Measurements from ENCODE around the gene PLD3.
A peak's percentile ranks its signal among the peaks of the same experiment; 100 is the strongest.

The PLD3 gene

DNA sequence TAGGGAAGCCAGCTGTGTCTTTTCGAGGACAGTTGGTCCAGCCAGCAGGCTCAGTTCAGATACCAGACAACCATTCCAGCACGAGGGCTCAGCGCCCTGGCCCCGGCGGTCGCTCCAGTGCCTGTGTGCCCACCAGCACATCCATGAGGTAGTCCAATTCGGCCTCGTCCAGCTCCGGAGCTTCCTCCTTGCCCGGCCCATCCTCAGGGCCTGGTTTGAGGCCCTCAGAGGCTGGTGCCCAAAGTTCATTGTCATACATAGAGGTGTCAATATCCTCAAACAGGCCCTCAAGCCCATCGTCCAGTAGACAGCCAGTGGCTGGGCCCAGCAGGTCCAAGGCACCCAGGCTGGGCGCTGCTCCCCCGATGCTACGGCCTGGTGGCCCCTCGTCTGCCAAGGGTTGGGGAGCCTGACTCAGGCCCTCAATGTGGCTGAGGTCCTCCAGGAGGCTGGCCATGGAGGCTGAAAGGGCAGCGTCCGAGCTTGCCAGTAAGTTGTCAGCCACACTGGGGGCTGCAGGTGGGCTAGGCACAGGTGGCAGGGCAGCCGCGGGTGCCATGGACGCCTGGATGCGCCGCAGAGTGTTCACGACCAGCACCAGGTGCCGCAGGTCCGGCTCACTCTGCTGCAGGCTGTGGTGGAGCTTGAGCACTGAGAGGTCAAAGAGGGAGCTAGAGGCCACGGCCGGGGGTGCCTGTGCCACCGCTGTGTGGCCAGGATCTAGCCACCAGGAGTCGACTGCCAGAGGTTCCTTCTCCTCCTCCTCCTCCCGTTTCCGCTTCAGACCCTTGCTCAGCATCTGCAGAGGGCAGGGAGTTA, 74.5 kb downstream of the PLD3 start:
- no peak for DNase-seq
- peaks cover 10 to 13% (median 11%) of the 10 kb centered on the region in 3 donors for H3K36me3 ChIP-seq
- intact Hi-C loops (cut with DNase I; ENCODE audit: low total_unique reads): no loop called here
- no peaks in the 10 kb centered on the region for H3K9me3 ChIP-seq
- H3K27ac ChIP-seq: peak overlapping the region; percentile 94 to 98
- H3K4me1 ChIP-seq: peaks cover 0 to 44% (median 36%) of the 10 kb centered on the region in 4 donors
- peak overlapping the region in 1 of 2 donors; percentile 79 for H3K4me3 ChIP-seq
- H3K27me3 ChIP-seq: peaks cover 0 to 3% of the 10 kb centered on the region in 2 donors
- TF ChIP-seq, protein P1, sequence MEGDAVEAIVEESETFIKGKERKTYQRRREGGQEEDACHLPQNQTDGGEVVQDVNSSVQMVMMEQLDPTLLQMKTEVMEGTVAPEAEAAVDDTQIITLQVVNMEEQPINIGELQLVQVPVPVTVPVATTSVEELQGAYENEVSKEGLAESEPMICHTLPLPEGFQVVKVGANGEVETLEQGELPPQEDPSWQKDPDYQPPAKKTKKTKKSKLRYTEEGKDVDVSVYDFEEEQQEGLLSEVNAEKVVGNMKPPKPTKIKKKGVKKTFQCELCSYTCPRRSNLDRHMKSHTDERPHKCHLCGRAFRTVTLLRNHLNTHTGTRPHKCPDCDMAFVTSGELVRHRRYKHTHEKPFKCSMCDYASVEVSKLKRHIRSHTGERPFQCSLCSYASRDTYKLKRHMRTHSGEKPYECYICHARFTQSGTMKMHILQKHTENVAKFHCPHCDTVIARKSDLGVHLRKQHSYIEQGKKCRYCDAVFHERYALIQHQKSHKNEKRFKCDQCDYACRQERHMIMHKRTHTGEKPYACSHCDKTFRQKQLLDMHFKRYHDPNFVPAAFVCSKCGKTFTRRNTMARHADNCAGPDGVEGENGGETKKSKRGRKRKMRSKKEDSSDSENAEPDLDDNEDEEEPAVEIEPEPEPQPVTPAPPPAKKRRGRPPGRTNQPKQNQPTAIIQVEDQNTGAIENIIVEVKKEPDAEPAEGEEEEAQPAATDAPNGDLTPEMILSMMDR (IDR thresholded peaks at IDR 0.05): no peak

DNA sequence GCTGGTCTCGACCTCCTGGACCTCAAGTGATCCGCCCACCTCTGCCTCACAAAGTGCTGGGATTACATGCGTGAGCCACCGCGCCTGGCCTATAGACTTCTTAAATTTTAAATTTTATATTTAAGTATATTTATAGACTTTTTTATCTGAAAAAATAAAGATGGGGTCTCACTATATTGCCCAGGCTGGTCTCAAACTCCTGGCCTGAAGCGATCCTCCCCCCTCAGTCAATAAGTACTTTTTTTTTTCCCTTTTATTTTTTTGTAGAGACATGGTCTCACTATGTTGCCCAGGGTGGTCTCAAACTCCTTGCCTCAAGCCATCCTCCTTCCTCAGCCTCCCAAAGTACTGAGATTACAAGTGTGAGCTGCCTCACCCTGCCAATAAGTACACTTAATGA, 75.4 kb downstream of the PLD3 start:
- Histone ChIP-seq H3K4me1 (peaks cover 0 to 44% (median 36%) of the 10 kb centered on the region in 4 donors), H3K9me3 (no peaks in the 10 kb centered on the region), H3K36me3 (peaks cover 10 to 13% (median 11%) of the 10 kb centered on the region in 3 donors), H3K27me3 (peaks cover 0 to 3% of the 10 kb centered on the region in 2 donors), H3K4me3 (peak overlapping the region; percentile 67 to 79), H3K27ac (peak overlapping the region; percentile 94 to 98)
- DNase-seq: no peak
- TF ChIP-seq, protein P1 (IDR thresholded peaks at IDR 0.05): no peak
- intact Hi-C loops (cut with DNase I; ENCODE audit: low total_unique reads): no loop called here

DNA sequence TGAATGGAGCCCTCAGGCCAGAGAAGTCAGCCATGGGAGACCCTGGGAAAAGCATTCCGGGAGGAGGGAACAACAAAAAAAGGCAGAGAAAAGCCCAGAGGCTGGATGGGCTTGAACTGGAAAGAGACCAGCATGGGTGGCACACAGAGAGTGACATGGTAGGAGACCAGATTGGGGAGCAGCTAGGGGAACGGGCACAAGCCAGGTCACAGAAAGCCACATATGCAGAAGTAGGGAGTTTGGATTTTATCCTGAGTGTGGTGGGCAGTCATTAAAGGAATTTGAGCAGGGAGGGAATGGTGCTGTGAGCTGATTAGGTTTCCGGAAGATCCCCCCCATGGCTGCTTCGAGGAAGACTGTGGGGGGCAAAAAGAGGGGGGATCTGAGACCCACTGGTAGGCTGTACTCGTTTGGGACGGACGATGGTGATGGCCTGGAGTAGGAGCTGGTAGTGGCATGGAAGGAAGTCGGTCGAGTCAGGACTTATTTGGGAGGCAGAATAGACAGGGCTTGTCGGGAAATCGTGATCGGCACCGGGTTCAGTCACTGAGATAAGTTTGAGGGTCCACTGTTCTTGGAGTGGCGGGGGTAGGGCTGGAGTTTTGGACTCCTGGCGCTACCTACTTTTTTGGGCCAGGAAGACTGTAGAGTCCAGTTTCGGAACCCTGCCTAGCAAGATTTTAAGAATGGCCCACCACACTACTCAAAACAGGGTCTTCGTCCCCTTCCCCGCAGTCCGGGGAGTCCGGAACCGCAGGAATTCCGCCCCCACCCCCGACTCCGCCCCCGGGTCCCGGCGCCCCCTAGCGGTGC, 76.3 kb downstream of the PLD3 start:
- Histone ChIP-seq H3K4me1 (peaks cover 0 to 44% (median 36%) of the 10 kb centered on the region in 4 donors), H3K27ac (peak overlapping the region; percentile 94 to 98), H3K36me3 (peaks cover 10 to 13% (median 11%) of the 10 kb centered on the region in 3 donors), H3K9me3 (no peaks in the 10 kb centered on the region), H3K27me3 (peaks cover 0 to 3% of the 10 kb centered on the region in 2 donors), H3K4me3 (peak overlapping the region; percentile 67 to 79)
- DNase-seq: no peak
- TF ChIP-seq, protein P1 (IDR thresholded peaks at IDR 0.05): no peak
- intact Hi-C loops (cut with DNase I; ENCODE audit: low total_unique reads): no loop called here

DNA sequence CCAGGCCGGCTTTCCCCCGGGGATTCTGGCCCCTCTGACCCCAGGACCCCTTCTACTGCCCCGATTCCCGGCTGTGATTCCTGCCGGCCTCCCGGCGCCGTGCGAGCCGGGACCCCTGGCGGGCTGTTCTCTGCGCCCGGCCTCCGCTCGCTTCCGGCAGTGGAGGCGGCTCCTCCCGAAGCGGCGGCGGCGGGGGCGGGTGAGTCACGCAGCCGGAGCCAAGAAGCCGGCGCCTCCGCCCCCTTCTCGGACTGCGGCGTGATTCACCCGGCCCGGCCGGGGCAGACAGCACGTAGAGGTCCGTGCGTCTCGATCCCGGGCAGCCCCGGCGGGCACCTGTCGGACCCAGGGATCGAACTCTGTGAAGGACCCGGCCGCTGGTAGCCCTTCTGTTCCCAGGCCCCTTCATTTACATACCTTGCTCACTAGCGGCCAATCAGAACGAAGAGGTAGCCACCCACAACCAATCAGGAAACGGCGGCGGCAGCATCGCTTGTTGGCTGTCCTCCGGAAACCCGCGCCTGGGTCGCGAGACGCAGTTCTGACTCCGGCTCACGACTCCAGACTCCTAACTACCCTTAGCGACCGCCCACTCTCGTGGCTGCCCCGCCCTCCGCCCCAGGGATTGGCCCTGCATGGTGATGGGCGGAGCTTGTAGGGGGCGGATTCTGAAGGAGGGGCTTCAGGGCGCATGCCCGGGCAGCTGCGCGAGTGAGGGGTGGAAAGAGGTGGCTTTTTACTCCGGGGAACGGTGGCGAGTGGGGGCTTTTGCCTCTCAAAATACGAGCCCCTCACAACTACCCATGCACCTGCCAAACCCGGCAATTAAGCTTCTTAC, 77.2 kb downstream of the PLD3 start, which contains the start of gene SERTAD1:
SERTAD1 (minus strand) TSS at position 543 of the 838 bp plus-strand sequence. CDS start 2,446 bp downstream, outside the sequence.
- intact Hi-C loops (cut with DNase I; ENCODE audit: low total_unique reads): no loop called here

More for the DNA sequence above, 77.2 kb downstream of the PLD3 start, which contains the start of gene SERTAD1:
- peaks cover 10 to 13% (median 11%) of the 10 kb centered on the region in 3 donors for H3K36me3 ChIP-seq
- H3K27me3 ChIP-seq: peaks cover 0 to 3% of the 10 kb centered on the region in 2 donors
- DNase-seq: peak; percentile 99 to 100
- no peaks in the 10 kb centered on the region for H3K9me3 ChIP-seq
- H3K27ac ChIP-seq: peak within 1 kb of the TSS; percentile 94 to 98
- peak within 1 kb of the TSS; percentile 67 to 79 for H3K4me3 ChIP-seq
- TF ChIP-seq, protein P1 (IDR thresholded peaks at IDR 0.05): peak; percentile 70 to 85
- peaks cover 0 to 40% (median 36%) of the 10 kb centered on the region in 4 donors for H3K4me1 ChIP-seq

Measured in tibial artery (tissue), 4 donors.